K562 (cell line): Measurements from ENCODE around the gene THADA. TPM values are rescaled to one million over a fixed set of nuclear protein-coding genes. Genes with fewer than 3 reads are reported as not detected.

ENCODE experiments used
- ATAC-seq: fragments of 200-7000 bp; cut with Tn5 transposase; 3 replicates; pipeline ENCODE4 v1.9.1; 2020; ENCODE audit warnings: moderate library complexity
- BruUV-seq: library from RNA; stranded (reverse); fragments of 400-500 nt; replicated peaks from 2 replicates; lab custom pipeline; 2021; lab: Mats Ljungman, UMichigan
- CTCF ChIA-PET: fragments of 300-600 bp; formaldehyde crosslinking; extraction: SDS; loops from one replicate; lab custom pipeline; 2021; ENCODE audit warnings: low intra/inter-chr PET ratio; lab: Yijun Ruan, JAX
- POLR2A ChIA-PET: fragments of 300-600, 350-650 bp; sonication (Branson Sonifier 250); formaldehyde crosslinking; extraction: SDS; loops from one replicate; lab custom pipeline; 2021; ENCODE audit warnings: antibody characterized with exemption, inconsistent platforms; lab: Yijun Ruan, JAX
- DNase-seq, 4 experiments: peaks; one replicate each; pipeline versions ENCODE4 v3.0.0 to v3.0.0-alpha.2; 2011 to 2018; ENCODE audit warnings: low spot score in 3 of 4, mixed read lengths in 3 of 4; ENCODE audit errors: extremely low read depth in 1 of 4
- FAIRE-seq: peaks from 2 replicates; lab custom pipeline; 2011; peaks lifted over from hg19 to GRCh38; lab: Jason Lieb, UNC
- H2AFZ ChIP-seq: 2 replicates; pipeline ENCODE4 v1.6.0; 2011; ENCODE audit warnings: low read depth, low read length, control low read depth, inconsistent platforms
- H3K27ac ChIP-seq: fragments of 200-600 bp; 3 replicates; pipeline ENCODE4 v1.8.0; 2011; ENCODE audit warnings: low read depth, mild to moderate bottlenecking, control low read depth, inconsistent platforms, low read length, moderate library complexity, mixed read lengths; ENCODE audit errors: extremely low read depth
- H3K27me3 ChIP-seq, 2 experiments: fragments of 300-600 bp in 1 of 2; 2 replicates in 1 of 2; 3 replicates in 1 of 2; pipeline versions ENCODE4 v1.6.0 to v1.8.0; 2011; ENCODE audit warnings: inconsistent platforms in 2 of 2, low read length in 2 of 2, mild to moderate bottlenecking in 1 of 2, mixed read lengths in 1 of 2, moderate library complexity in 1 of 2; ENCODE audit not compliant: control insufficient read depth in 2 of 2, insufficient read depth in 2 of 2
- H3K36me3 ChIP-seq: fragments of 300-600 bp; 3 replicates; pipeline ENCODE4 v1.8.0; 2011; ENCODE audit warnings: mild to moderate bottlenecking, low read length, inconsistent platforms; ENCODE audit not compliant: control insufficient read depth, insufficient read depth
- H3K4me1 ChIP-seq, 2 experiments: fragments of 200-600 bp in 1 of 2; replicated peaks in 1 of 2; 2 replicates in 1 of 2; 3 replicates in 1 of 2; pipeline versions ENCODE4 v1.5.1 to v1.8.0; 2011; ENCODE audit warnings: inconsistent platforms in 2 of 2, low read length in 2 of 2, mild to moderate bottlenecking in 1 of 2, mixed read lengths in 1 of 2, moderate library complexity in 1 of 2; ENCODE audit not compliant: control insufficient read depth in 2 of 2, insufficient read depth in 2 of 2
- H3K4me2 ChIP-seq: 2 replicates; pipeline ENCODE4 v1.6.1; 2011; ENCODE audit warnings: low read length, control low read depth, inconsistent platforms, mixed read lengths; ENCODE audit not compliant: insufficient read depth
- H3K4me3 ChIP-seq: fragments of 200-600 bp; sonication (generic), shearing (Covaris generic); 2 replicates; pipeline ENCODE4 v1.5.1; 2016; ENCODE audit warnings: control low read depth, inconsistent platforms
- H3K79me2 ChIP-seq: fragments of 200-600 bp; 3 replicates; pipeline ENCODE4 v1.8.0; 2011; ENCODE audit warnings: low read length, inconsistent platforms; ENCODE audit not compliant: control insufficient read depth, insufficient read depth
- H3K9ac ChIP-seq, 2 experiments: 2 replicates each; pipeline versions ENCODE4 v1.6.0 to v1.6.1; 2011; ENCODE audit warnings: low read depth in 2 of 2, low read length in 2 of 2, control low read depth in 1 of 2, inconsistent platforms in 1 of 2, mild to moderate bottlenecking in 1 of 2, mixed read lengths in 1 of 2; ENCODE audit not compliant: insufficient read depth in 1 of 2
- H3K9me1 ChIP-seq: one replicate; pipeline ENCODE4 v1.6.0; 2011; ENCODE audit warnings: inconsistent platforms, mild to moderate bottlenecking, low read length, moderate library complexity; ENCODE audit not compliant: control insufficient read depth, insufficient read depth
- H3K9me3 ChIP-seq: replicated peaks from 2 replicates; pipeline ENCODE4 v1.5.1; 2011; ENCODE audit warnings: low read depth, low read length, inconsistent platforms; ENCODE audit not compliant: control insufficient read depth, insufficient read depth
- H4K20me1 ChIP-seq: replicated peaks from 2 replicates; pipeline ENCODE4 v1.6.1; 2011; ENCODE audit warnings: low read length, inconsistent platforms, mixed read lengths; ENCODE audit not compliant: control insufficient read depth, insufficient read depth
- CREM ChIP-seq: IDR thresholded peaks from 2 replicates; pipeline ENCODE4 v1.6.1; 2014; ENCODE audit warnings: antibody characterized with exemption, low read depth
- DDX20 ChIP-seq: fragments of 450-650 bp; IDR thresholded peaks from 2 replicates; pipeline ENCODE4 v1.6.1; 2016; ENCODE audit warnings: missing genetic modification characterization, low read depth, mild to moderate bottlenecking, missing compliant biosample characterization, moderate library complexity
- DPF2 ChIP-seq: fragments of 450-650 bp; IDR thresholded peaks from 2 replicates; pipeline ENCODE4 v1.6.1; 2016
- JUN ChIP-seq, 2 experiments: sonication (generic) in 1 of 2; formaldehyde crosslinking in 1 of 2; IDR thresholded peaks; 2 replicates each; pipeline versions ENCODE4 v1.6.1 to v1.8.0; 2012 to 2022; ENCODE audit warnings: borderline replicate concordance in 2 of 2, mild to moderate bottlenecking in 2 of 2, improper control_type of control experiment in 1 of 2, low read depth in 1 of 2, low read length in 1 of 2, missing genetic modification reagents in 1 of 2
- MYNN ChIP-seq, 2 experiments: sonication (generic); formaldehyde crosslinking in 1 of 2; IDR thresholded peaks; 2 replicates each; pipeline versions ENCODE4 v1.5.0 to v1.6.1; 2016 to 2020; ENCODE audit warnings: antibody characterized with exemption in 1 of 2, missing genetic modification reagents in 1 of 2
- SNIP1 ChIP-seq: fragments of 450-650 bp; IDR thresholded peaks from 2 replicates; pipeline ENCODE4 v1.7.1; 2017; ENCODE audit warnings: low read depth, mild to moderate bottlenecking
- SP2 ChIP-seq: IDR thresholded peaks from 2 replicates; pipeline ENCODE4 v1.6.1; 2011; ENCODE audit warnings: mild to moderate bottlenecking, low read depth, low read length, moderate library complexity; ENCODE audit not compliant: poor library complexity, severe bottlenecking; ENCODE audit errors: extremely low read depth
- THAP7 ChIP-seq: fragments of 250-450 bp; sonication (Bioruptor Pico); IDR thresholded peaks from 2 replicates; pipeline ENCODE4 v1.5.0; 2021
- THRA ChIP-seq: fragments of 450-650 bp; IDR thresholded peaks from 2 replicates; pipeline ENCODE4 v1.6.1; 2017; ENCODE audit warnings: mild to moderate bottlenecking, moderate library complexity
- U2AF2 ChIP-seq: fragments of 200-400 bp; formaldehyde crosslinking; optimal IDR thresholded peaks from 2 replicates; pipeline ENCODE3; 2017; ENCODE audit warnings: low read depth, mild to moderate bottlenecking, low read length
- ZBTB7A ChIP-seq: IDR thresholded peaks from 2 replicates; pipeline ENCODE4 v1.6.1; 2011; ENCODE audit warnings: low read depth, mild to moderate bottlenecking, low read length, moderate library complexity, borderline replicate concordance; ENCODE audit not compliant: control insufficient read depth
- ZNF232 ChIP-seq: sonication (generic); formaldehyde crosslinking; IDR thresholded peaks from 2 replicates; pipeline ENCODE4 v1.8.0; 2022; ENCODE audit warnings: mild to moderate bottlenecking, missing genetic modification reagents
- ZNF263 ChIP-seq: sonication (generic); formaldehyde crosslinking; IDR thresholded peaks from 2 replicates; pipeline ENCODE4 v1.8.0; 2022; ENCODE audit warnings: mild to moderate bottlenecking, missing genetic modification reagents, borderline replicate concordance
- ZNF780A ChIP-seq: fragments of 250-450 bp; sonication (Bioruptor Pico); IDR thresholded peaks from 2 replicates; pipeline ENCODE4 v1.5.0; 2021; ENCODE audit warnings: mild to moderate bottlenecking
- WGBS: fragments of 100-300 bp; shearing (Covaris generic); methylation state at CpG from one replicate; pipeline ENCODE4 v1.1.6; 2016; ENCODE audit warnings: low coverage, mixed read lengths; ENCODE audit not compliant: insufficient coverage; ENCODE audit errors: missing lambda C conversion rate; 5-methylcytosine and 5-hydroxymethylcytosine counted together
- in situ Hi-C: fragments of 300-500 bp; cut with MboI; formaldehyde crosslinking; loops from 4 replicates; pipeline ENCODE4 v1.15.0; 2018; ENCODE audit warnings: inconsistent platforms, mixed read lengths
- intact Hi-C: fragments of 100-400 bp; cut with micrococcal nuclease; formaldehyde crosslinking; loops from 2 replicates; pipeline ENCODE4 v1.14.2; 2022
- polyA plus RNA-seq, 8 experiments: library from polyadenylated mRNA; depleted of rRNA in 4 of 8; stranded (reverse) in 5 of 8; unstranded in 3 of 8; fragments of >200 nt; fragmentation: Nextera tagmentation in 2 of 8; fragmentation: Illumina TruSeq in 1 of 8; extraction: Ambion mirVana in 2 of 8; extraction: Trizol in 1 of 8; gene quantifications; 2 replicates each; pipeline versions ENCODE4 v1.2.1 to v1.2.3, GENCODE V29; 2011 to 2014; ENCODE audit warnings: inconsistent platforms in 1 of 8, missing spikeins in 1 of 8
- total RNA-seq, 7 experiments: library from RNA; depleted of rRNA in 6 of 7; stranded (reverse); fragments of >200 nt in 6 of 7; fragmentation: Illumina TruSeq in 2 of 7; extraction: Trizol in 2 of 7; gene quantifications; 2 replicates each; pipeline versions ENCODE4 v1.2.1 to v1.2.3, GENCODE V29; 2011 to 2021; ENCODE audit warnings: low replicate concordance in 1 of 7

The THADA gene
- total and polyA plus RNA-seq, 9 of the 15 experiments (the other 6 are each of a cell fraction or from before 2014, with no cell fraction given): 17.8 to 34.7 (median 31.9) TPM

- peaks cover 13% of the 10 kb centered on the region; the same call in 2 of the 3 replicates for H3K36me3 ChIP-seq
- intact Hi-C loops (no loop called here), in situ Hi-C loops (no loop called here)
- H3K4me1 ChIP-seq: no peaks in the 10 kb centered on the region
- TF ChIP-seq U2AF2 (no peak), THAP7 (no peak), DDX20 (tag) (no peak), THRA (no peak), DPF2 (no peak), ZNF780A (no peak), JUN (IDR thresholded peaks at IDR 0.05; ENCODE audit: borderline replicate concordance, low read depth, low read length) (no peak), JUN (CRISPR knock-in tag; IDR thresholded peaks at IDR 0.05; ENCODE audit: borderline replicate concordance) (no peak), SP2 (no peak), SNIP1 (no peak), ZNF232 (CRISPR knock-in tag) (no peak), MYNN (IDR thresholded peaks at IDR 0.05) (no peak), MYNN (CRISPR knock-in tag; IDR thresholded peaks at IDR 0.05) (no peak), CREM (no peak), ZBTB7A (no peak), ZNF263 (CRISPR knock-in tag) (no peak)
- no peaks in the 10 kb centered on the region for H3K79me2 ChIP-seq
- 46% methylated on average over 2 of the region's 2 CpGs for WGBS
- ATAC-seq (no peak), DNase-seq (no peak), FAIRE-seq (no peak)
- no peak overlapping the region for H2AFZ ChIP-seq
- CTCF ChIA-PET: no interaction called here
- H3K9me3 ChIP-seq: no peaks in the 10 kb centered on the region
- no peaks in the 10 kb centered on the region for H4K20me1 ChIP-seq
- no peak overlapping the region for H3K4me3 ChIP-seq
- no peaks in the 10 kb centered on the region for H3K9me1 ChIP-seq
- no TSS peak for BruUV-seq
- H3K9ac ChIP-seq: no peak overlapping the region
- H3K27ac ChIP-seq: no peak overlapping the region
- H3K27me3 ChIP-seq: no peaks in the 10 kb centered on the region
- POLR2A ChIA-PET: no interaction called here
- no peak overlapping the region for H3K4me2 ChIP-seq
Observed at GRCh38 chr2:43397411-43397810, 198.4 kb downstream of the THADA start.
